Measurements from ENCODE around the gene RIN1. TPM values are rescaled to one million over a fixed set of nuclear protein-coding genes. Genes with fewer than 3 reads are reported as not detected.

The RIN1 gene
- total RNA-seq, 6 experiments from 2014 or later: 0.46 to 1.8 (median 0.94) TPM

GRCh38 chr11:66289548-66290329 is 46.5 kb downstream of the RIN1 start:
- DNase-seq (peak in 2 of 3 donors; percentile 71 to 81), ATAC-seq (peak; percentile 39 to 55 (median 54))
- Histone ChIP-seq H3K4me3 (peak overlapping the region; percentile 69 to 97 (median 75)), H3K9me3 (no peaks in the 10 kb centered on the region), H3K36me3 (no peaks in the 10 kb centered on the region), H3K27ac (peak overlapping the region; percentile 77 to 97 (median 91)), H3K27me3 (no peaks in the 10 kb centered on the region), H3K4me1 (peaks cover 0 to 17% (median 7%) of the 10 kb centered on the region in 4 donors)
- 9% methylated on average over 5 of the region's 36 CpGs for WGBS (ENCODE audit: insufficient coverage, low coverage, low lambda C conversion rate, missing lambda C conversion rate)
- intact Hi-C loops (cut with DNase I): loop anchor here (10.0 kb wide), 2 partner anchors 65 to 95 kb away; no protein-coding TSS in a partner anchor
- TF ChIP-seq CTCF (IDR thresholded peaks at IDR 0.05) (no peak), POLR2A (IDR thresholded peaks at IDR 0.05) (no peak)

DNA sequence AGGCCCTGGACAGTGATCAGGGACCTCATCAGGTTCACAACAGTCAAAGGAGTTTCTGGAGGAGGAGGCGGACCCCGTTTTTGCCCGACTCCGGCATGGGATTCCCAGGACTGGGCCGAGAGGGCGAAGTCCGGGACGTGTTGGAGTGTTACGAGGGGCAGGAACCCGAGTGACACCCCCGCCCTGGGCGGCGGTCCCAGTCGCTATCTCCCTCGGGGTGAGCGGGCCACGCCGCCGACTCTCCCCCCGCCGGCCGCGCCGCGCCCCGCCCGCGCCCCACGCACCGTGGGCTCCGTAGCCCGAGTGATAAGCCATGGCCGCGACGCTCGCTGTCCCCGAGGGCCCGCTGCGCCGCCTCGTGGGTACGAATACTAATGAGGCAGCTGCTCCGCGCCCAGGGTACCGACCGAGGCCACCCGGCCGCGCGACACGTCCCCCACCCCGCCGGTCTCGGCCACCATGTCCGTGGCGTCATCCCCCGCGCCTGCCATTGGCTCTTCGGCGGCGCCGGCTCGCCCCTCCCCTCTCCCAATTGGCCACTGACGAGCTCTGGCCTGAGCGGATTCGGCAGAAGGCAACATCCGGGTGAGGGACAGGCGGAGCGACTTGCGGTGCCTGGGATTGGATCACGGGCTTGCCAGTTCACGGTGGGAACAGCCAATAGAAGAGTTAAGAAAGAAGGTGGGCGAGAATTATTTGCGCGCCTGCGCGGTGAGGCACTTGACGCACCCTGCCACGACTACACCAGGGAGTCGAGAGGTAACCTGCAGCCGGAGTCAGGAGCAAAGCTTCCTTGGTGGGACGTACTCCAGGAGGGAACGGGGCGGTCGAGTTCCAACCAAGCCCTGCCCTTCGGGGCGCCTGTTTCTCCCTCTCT is 47.3 kb downstream of the RIN1 start, which contains the start of gene YIF1A:
Gene YIF1A, minus strand, starts transcription at position 473 of the 877 bp plus-strand sequence. Its CDS starts 158 bp downstream, at position 315.
- Histone ChIP-seq H3K9me3 (no peaks in the 10 kb centered on the region), H3K36me3 (no peaks in the 10 kb centered on the region), H3K4me1 (peaks cover 0 to 17% (median 7%) of the 10 kb centered on the region in 4 donors), H3K4me3 (peak within 1 kb of the TSS; percentile 69 to 97 (median 75)), H3K27me3 (no peaks in the 10 kb centered on the region), H3K27ac (peak within 1 kb of the TSS; percentile 91 to 97 (median 94))
- TF ChIP-seq POLR2A (IDR thresholded peaks at IDR 0.05) (peak; percentile 96), CTCF (IDR thresholded peaks at IDR 0.05) (no peak)
- DNase-seq (peak; percentile 99), ATAC-seq (peak; percentile 89 to 95 (median 92))
- WGBS (ENCODE audit: insufficient coverage, low coverage, low lambda C conversion rate, missing lambda C conversion rate): 1% methylated on average over 20 of the region's 87 CpGs
- intact Hi-C loops (cut with DNase I): loop anchor here (10.0 kb wide), 1 partner anchor 64 kb away; no protein-coding TSS in a partner anchor

DNA sequence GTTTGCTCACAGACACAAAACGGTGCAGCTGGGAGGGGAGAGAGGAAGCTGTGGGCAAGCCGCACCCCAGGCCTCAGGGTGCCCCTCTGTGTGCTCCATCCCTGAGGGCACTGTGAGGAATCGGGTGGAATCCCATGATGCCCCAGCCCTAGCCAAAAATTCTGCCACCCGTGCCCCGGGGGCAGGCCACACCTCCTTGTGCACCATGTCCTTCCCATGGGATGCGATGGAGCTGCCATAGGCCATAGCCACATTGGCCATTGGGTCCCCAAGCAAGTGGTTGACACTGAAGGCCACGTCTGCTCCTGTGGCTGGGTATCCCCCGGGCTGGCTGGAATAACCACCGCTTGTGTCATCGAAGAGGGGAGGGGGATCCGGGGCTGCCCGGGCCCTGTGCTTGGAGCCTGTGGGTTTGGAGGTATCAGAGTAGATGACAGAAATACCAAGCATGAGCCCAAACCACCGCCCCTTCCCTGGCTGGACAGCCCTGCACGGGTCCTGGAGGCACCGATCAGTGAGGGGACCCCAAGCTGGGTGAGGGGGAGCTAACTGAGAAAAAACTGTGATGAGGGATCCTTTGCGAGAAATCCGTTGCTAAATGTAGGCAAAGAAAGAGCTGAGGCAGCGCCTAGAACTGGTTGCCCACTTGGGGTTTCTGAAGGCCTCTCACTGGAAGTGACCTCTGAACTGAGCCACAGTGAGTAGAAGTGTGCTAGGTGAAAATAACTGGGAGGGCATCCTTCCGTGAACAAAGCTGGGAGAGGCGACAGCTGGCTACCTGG is 48.2 kb downstream of the RIN1 start:
- WGBS (ENCODE audit: insufficient coverage, low coverage, low lambda C conversion rate, missing lambda C conversion rate): 18% methylated on average over 13 of the region's 20 CpGs
- H3K27me3 ChIP-seq: no peaks in the 10 kb centered on the region
- TF ChIP-seq CTCF (IDR thresholded peaks at IDR 0.05) (no peak), POLR2A (IDR thresholded peaks at IDR 0.05) (no peak)
- H3K36me3 ChIP-seq: no peaks in the 10 kb centered on the region
- no peak for DNase-seq
- peak; percentile 0 to 14 (median 1) for ATAC-seq
- peak overlapping the region; percentile 69 to 97 (median 75) for H3K4me3 ChIP-seq
- peak overlapping the region; percentile 91 to 97 (median 94) for H3K27ac ChIP-seq
- intact Hi-C loops (cut with DNase I): loop anchor here (10.0 kb wide), 1 partner anchor 63 kb away; no protein-coding TSS in a partner anchor
- no peaks in the 10 kb centered on the region for H3K9me3 ChIP-seq
- peaks cover 0 to 17% (median 7%) of the 10 kb centered on the region in 4 donors for H3K4me1 ChIP-seq
